Activated effector memory CD4-positive, alpha-beta T cell treated with Interleukin-2 at 50 U/mL for 16 hours (primary cell): ENCODE results near the gene CSMD2.
"Not testable (repeated sequence)": the region's sequence is repeated elsewhere in the genome, so short reads cannot be mapped to it uniquely, and the experiment has no call there.

Experiments
- DNase-seq: peaks from one replicate; pipeline ENCODE4 v3.0.0-alpha.2; 2020

CSMD2 gene

DNA sequence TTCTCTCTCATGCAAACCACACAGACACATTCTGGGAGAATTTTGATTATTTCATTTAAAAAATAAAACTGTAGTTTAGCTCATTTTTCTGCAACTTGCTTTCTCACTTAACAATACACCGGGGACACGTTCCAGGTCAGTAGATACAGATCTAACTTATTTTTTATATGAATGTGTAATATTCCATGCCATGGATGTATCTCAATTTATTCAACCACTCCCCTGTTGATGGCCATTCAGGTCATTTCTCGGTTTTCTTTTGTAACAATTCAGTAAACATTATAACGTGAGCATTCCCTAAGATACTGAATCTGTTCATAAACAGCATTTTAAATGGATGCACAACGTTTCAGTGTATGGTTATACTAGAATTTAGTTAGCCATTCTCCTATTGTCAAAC, 64.7 kb downstream of the CSMD2 start:
- DNase-seq = no peak

- DNase-seq = not testable (repeated sequence)
These were observed 72.6 kb downstream of the CSMD2 start for GRCh38 chr1:34092399-34092798.

GRCh38 chr1:34089731-34090130, 75.3 kb downstream of the CSMD2 start:
- DNase-seq = no peak

- DNase-seq = no peak
These were observed 77.0 kb downstream of the CSMD2 start for GRCh38 chr1:34087986-34088385.

DNA sequence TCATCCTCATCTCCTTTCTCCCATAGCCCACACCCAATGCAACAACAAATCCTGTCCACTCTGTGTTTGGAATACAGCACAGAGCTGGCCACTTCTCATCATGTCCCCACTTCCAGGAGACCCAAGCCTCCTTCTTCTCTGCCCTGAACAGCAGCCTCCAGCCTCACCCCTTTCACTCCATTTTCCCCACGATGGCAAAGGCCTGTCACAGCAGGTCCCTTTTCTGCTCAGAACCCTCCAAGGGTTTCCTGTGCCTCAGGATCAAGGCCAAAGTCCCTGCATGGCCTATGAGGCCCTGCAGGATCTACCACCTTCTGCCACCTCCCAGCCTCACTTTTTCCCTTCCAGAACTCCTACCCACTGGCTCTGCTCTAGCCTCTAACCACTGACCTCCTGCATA, 78.5 kb downstream of the CSMD2 start:
- DNase-seq = no peak

DNA sequence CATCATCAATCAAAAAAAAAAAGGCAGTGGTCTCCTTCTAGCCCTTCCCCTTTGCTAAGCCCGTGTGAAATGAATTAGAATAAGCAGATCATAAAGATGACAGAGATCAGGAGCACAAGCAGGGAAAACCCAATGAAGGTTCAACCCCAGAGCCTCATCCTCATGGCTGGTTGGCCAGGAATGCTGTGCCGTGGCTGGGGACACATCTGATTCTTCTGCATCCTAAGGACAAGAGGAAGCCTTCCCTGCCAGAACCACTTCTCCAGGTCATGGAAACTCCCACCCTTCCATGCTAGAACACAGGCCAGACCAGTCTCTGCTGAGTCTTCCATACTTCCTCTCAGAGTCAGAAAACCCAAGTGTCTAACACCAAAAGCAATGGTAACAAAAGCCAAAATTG, 81.1 kb downstream of the CSMD2 start:
- DNase-seq = no peak

DNA sequence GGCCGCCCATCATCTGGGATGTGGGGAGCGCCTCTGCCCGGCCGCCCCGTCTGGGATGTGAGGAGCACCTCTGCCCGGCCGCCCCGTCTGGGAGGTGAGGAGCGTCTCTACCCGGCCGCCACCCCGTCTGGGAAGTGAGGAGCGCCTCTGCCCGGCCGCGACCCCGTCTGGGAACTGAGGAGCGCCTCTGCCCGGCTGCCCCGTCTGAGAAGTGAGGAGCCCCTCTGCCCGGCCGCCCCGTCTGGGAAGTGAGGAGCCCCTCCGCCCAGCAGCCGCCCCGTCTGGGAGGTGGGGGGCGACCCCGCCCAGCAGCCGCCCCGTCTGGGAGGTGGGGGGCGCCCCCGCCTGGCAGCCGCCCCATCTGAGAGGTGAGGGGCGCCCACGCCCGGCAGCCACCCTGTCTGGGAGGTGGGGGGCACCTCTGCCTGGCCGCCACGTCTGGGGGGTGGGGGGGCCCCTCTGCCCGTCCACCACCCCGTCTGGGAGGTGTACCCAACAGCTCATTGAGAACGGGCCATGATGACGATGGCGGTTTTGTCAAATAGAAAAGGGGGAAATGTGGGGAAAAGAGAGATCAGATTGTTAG, 82.9 kb downstream of the CSMD2 start:
- DNase-seq = not testable (repeated sequence)

- DNase-seq = no peak
These were observed 86.6 kb downstream of the CSMD2 start for GRCh38 chr1:34078383-34078782.

DNA sequence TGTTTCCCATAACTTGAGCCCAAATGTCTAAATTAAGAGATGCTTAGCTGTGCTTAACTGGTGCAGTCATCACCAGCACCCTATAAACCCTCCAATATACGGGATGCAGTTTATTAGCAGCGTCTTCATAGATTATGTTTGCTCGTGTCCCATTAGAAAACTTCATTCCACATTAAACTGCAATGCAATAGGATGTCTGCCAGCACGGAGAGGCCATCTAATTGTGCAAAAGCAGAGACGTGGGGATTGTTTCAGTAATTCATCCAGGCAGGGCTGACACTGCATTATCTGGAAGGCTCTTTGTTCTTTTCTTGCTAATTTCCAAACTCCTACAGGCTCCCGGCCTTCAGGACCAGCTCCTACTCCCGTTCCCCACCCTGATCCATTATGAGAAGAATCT, 89.5 kb downstream of the CSMD2 start:
- DNase-seq = no peak

DNA sequence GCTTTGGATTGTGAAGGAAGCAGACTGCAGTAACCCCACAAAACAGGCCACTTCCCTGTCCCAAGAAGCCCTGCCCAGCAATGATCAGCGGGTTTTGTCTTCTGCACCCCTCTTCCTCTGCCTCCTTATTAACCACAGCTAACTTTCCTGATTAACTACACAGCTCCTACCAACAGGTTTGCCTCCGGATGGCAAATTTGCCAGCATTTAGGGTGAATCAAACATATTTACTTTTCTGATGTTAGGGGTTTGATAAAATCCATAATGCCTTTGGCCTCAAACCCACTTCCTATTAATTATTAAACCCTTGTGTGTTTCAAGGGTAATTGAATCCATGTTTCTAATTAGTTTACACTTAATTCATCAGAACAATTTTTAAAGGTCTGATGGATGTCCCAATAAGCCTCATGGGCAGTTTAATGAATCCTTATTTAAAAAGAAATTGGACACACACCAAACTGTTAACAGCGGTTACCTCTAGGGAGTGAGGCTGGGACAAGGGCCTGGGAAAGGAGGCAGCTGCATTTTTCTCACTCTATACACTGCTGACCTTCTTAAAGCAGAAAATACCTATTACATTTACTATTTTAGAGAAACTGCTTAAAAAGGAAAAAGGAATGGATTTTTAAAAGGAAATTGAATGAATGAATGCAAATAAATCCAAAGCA, 91.9 kb downstream of the CSMD2 start:
- DNase-seq = no peak

DNA sequence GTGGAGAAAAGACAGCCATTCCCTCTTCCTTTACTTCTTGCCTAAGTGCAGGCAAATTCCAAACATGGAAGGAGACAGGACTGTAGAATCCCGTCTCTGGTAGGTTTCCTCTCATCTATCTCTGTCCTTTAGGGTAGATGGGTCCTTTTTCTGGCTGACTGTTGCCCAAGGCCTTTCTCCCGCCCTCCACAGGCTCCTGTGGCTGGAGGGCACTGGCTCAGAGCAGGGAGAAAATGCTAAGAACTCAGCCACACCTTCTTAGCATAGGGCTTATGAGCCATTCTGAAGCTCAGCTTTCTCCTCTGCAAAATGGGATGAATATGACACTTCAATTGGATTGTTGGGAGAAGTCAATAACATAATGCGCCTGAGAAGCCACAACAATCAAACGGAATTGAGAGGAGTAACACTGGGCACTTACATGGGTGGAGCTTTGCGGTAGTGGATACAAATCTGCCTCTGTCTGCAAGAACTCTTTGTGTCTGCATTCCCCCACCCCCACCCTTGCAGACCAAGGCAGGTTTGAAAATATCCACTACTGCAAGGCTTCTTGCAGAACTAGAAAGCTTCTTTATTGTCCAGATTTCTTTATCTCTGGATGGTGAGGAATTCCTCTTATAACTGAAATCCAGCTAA, 94.7 kb downstream of the CSMD2 start:
- DNase-seq = no peak

GRCh38 chr1:34066981-34067603, 97.9 kb downstream of the CSMD2 start:
- DNase-seq = no peak

- no peak for DNase-seq
These were observed 98.9 kb downstream of the CSMD2 start for GRCh38 chr1:34066166-34066565.

DNA sequence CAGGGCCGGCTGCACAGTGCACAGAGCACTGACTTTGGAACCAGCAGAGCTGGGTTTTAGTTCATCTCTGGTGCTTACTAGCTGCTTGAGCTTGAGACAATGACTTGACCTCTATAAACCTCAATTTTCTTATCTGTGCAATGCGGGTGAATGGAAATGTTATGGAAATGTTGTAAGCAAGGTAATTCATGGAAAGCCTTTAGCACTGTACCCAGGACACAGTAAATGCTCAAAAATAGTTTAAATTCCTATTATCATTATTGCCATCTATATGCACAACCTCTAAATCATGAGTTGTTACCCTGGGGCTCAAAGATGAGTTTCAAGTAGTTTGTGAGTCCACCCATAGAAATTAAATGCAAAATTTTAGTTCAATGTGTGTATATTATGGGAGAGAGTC, 99.5 kb downstream of the CSMD2 start:
- DNase-seq = no peak

GRCh38 chr1:34060901-34061415, 104.1 kb downstream of the CSMD2 start:
- DNase-seq = no peak

GRCh38 chr1:34060187-34060730, 104.8 kb downstream of the CSMD2 start:
- DNase-seq = no peak

DNA sequence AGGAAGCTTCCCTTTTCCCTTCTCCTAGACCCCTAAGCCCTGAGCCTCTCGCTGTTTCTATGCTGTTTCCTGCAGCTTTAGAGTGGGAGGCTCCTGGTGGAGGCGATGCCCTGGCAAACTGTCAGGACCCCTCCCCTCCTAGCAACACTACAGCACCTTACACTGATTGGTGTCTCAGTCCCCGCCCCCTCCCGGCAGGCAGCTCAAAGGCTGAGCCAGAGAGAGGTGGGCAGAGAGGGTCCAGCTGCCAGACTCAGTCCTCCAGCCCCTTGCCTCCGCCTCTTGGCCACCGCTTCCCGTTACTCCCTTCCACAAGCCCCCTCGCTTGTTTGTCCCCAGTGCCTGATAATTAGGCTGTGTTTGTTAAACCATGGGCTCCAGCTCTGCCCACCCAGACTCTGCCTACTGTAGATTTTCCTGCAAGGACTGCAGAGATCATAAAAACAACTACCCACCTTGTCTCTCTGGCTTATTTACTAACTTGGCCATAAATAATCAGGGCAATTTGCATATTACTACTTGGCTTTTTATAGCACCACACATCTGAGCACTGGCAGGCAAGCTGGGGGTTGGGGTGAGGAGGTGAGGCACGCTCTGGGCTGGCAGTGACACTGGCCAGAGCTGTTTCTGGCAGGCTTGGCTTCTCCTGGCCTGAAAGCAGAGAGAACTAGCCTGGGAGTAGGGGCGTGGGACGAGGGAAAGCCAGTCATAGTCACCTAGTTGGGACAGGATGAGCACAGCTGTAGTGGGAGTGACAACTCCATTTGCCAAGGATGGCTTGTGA, 107.5 kb downstream of the CSMD2 start:
- DNase-seq = no peak

GRCh38 chr1:34055818-34056217, 109.2 kb downstream of the CSMD2 start:
- DNase-seq = no peak

- no peak for DNase-seq
These were observed 110.1 kb downstream of the CSMD2 start for GRCh38 chr1:34054920-34055319.

DNA sequence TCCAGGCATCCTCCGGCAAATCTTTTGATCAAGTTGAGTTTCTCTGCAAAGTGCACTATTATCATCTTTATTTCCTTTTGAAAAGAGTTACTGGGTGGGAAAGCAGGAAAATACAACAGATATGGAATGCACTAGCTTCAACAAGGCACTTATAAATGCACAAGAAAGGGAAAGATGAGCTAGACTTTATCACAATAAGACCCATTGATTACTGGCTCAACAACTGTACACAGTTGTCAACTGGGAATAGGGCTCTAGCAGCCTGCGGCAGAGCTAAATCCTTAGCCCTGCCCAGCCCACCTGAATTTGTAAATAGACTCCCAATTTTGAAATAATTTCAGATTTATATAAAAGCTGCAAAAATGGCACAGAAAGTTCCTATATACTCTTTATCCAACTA, 111.4 kb downstream of the CSMD2 start:
- DNase-seq = no peak

DNA sequence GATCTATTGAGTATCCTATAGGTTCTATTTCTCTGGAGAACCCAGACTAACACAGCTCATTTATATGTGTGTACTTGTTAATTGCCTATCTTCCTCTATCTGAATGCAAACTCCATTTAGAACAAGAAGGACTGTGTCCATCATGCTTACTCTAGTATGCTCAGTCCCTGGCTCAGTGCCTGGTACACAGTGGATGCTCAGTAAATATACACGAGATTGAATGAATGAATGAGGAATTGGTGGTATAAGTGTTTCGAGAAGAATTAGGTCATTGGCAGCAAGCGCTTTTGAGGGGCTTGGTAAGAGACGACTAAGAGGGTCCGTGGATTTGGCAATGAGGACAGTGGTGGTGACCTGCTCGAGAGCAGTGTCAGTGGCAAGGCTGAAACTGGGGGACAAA, 112.5 kb downstream of the CSMD2 start:
- no peak for DNase-seq

- no peak for DNase-seq
These were observed 114.1 kb downstream of the CSMD2 start for GRCh38 chr1:34050709-34051485.
